Measurements from ENCODE around the gene ABHD10. TPM values are rescaled to one million over a fixed set of nuclear protein-coding genes. Genes with fewer than 3 reads are reported as not detected.

ABHD10 gene
- total RNA-seq, 6 donors from 2014 or later, result 3.2 to 26.4 (median 18.1) TPM

- H3K27ac ChIP-seq, result no peak overlapping the region
- no peaks in the 10 kb centered on the region for H3K4me1 ChIP-seq
- H3K9me3 ChIP-seq, result no peaks in the 10 kb centered on the region
- DNase-seq, result no peak
- ATAC-seq (ENCODE audit: low FRiP score in 2 of 2), result no peak
- TF ChIP-seq POLR2A (IDR thresholded peaks at IDR 0.05) (no peak), POLR2AphosphoS5 (IDR thresholded peaks at IDR 0.05) (no peak), EP300 (IDR thresholded peaks at IDR 0.05) (no peak)
- TF ChIP-seq, protein P1, sequence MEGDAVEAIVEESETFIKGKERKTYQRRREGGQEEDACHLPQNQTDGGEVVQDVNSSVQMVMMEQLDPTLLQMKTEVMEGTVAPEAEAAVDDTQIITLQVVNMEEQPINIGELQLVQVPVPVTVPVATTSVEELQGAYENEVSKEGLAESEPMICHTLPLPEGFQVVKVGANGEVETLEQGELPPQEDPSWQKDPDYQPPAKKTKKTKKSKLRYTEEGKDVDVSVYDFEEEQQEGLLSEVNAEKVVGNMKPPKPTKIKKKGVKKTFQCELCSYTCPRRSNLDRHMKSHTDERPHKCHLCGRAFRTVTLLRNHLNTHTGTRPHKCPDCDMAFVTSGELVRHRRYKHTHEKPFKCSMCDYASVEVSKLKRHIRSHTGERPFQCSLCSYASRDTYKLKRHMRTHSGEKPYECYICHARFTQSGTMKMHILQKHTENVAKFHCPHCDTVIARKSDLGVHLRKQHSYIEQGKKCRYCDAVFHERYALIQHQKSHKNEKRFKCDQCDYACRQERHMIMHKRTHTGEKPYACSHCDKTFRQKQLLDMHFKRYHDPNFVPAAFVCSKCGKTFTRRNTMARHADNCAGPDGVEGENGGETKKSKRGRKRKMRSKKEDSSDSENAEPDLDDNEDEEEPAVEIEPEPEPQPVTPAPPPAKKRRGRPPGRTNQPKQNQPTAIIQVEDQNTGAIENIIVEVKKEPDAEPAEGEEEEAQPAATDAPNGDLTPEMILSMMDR (IDR thresholded peaks at IDR 0.05), result no peak
- H3K36me3 ChIP-seq, result peaks cover 0 to 25% (median 0%) of the 10 kb centered on the region in 4 donors
- H3K4me3 ChIP-seq, result no peak overlapping the region
- H3K27me3 ChIP-seq, result no peaks in the 10 kb centered on the region
- 52 to 70% methylated on average over 1 of the region's 1 CpG for WGBS, 2 donors
Measured at GRCh38 chr3:111947231-111947630, 31.6 kb upstream of the ABHD10 start.

DNA sequence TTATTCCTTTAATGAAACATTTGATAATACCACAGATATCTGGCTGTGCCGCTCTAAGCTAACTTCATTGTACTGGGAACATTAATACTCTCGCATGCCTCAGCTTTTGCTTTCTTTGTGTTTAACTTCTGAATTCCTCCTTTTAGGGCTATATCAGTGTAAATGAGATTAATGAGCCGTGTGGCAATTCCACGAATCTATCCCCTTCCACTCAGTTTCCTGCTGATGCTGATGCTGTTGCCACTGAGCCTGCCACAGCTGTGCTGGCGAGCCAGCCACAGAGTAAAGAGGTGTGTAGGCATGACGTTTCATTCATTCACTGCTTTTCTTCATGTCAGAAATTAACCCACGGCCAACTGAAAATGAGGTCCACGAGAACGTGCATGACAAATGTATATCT, 30.0 kb upstream of the ABHD10 start:
- 89 to 90% methylated on average over 9 of the region's 9 CpGs for WGBS, 2 donors
- Histone ChIP-seq H3K27me3 (no peaks in the 10 kb centered on the region), H3K9me3 (no peaks in the 10 kb centered on the region), H3K4me1 (no peaks in the 10 kb centered on the region), H3K4me3 (no peak overlapping the region), H3K36me3 (peaks cover 0 to 21% (median 0%) of the 10 kb centered on the region in 4 donors), H3K27ac (no peak overlapping the region)
- DNase-seq (no peak), ATAC-seq (ENCODE audit: low FRiP score in 2 of 2) (no peak)
- no peak for TF ChIP-seq POLR2A (IDR thresholded peaks at IDR 0.05)
- no peak for TF ChIP-seq POLR2AphosphoS5 (IDR thresholded peaks at IDR 0.05)
- TF ChIP-seq, protein P1 (IDR thresholded peaks at IDR 0.05), result no peak
- no peak for TF ChIP-seq EP300 (IDR thresholded peaks at IDR 0.05)

DNA sequence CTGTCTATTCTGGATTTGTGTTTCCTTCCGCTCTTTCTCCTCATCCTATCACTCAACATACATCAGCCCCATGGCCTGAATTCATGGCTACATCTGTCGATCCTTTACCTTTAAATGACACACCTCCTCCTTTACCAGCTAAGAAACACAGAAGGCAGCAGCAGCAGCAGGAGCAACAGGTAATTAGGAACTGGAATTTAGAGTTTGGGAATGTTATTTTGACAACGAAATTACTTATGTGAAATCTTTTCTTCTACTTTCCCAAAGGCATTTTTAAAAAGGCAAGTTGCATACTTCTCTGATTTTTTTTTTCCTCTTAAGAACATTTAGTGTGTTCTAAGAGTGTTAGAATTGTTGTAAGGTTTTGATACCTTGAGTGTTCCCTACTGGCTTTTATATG, 29.1 kb upstream of the ABHD10 start:
- H3K36me3 ChIP-seq, result peaks cover 0 to 20% (median 0%) of the 10 kb centered on the region in 4 donors
- no peak overlapping the region for H3K4me3 ChIP-seq
- H3K4me1 ChIP-seq, result no peaks in the 10 kb centered on the region
- WGBS, 2 donors, result 79 to 82% methylated on average over 3 of the region's 3 CpGs
- no peak overlapping the region for H3K27ac ChIP-seq
- no peaks in the 10 kb centered on the region for H3K9me3 ChIP-seq
- TF ChIP-seq, protein P1 (IDR thresholded peaks at IDR 0.05), result no peak
- no peak for TF ChIP-seq POLR2AphosphoS5 (IDR thresholded peaks at IDR 0.05)
- no peak for TF ChIP-seq POLR2A (IDR thresholded peaks at IDR 0.05)
- TF ChIP-seq EP300 (IDR thresholded peaks at IDR 0.05), result no peak
- DNase-seq (no peak), ATAC-seq (ENCODE audit: low FRiP score in 2 of 2) (no peak)
- H3K27me3 ChIP-seq, result no peaks in the 10 kb centered on the region

- DNase-seq (no peak), ATAC-seq (ENCODE audit: low FRiP score in 2 of 2) (no peak)
- 97% methylated on average over 2 of the region's 2 CpGs for WGBS, 2 donors
- no peak overlapping the region for H3K4me3 ChIP-seq
- H3K27me3 ChIP-seq, result no peaks in the 10 kb centered on the region
- H3K9me3 ChIP-seq, result no peaks in the 10 kb centered on the region
- H3K27ac ChIP-seq, result no peak overlapping the region
- H3K36me3 ChIP-seq, result peaks cover 0 to 17% (median 0%) of the 10 kb centered on the region in 4 donors
- no peak for TF ChIP-seq POLR2A (IDR thresholded peaks at IDR 0.05)
- TF ChIP-seq, protein P1 (IDR thresholded peaks at IDR 0.05), result no peak
- TF ChIP-seq EP300 (IDR thresholded peaks at IDR 0.05), result no peak
- TF ChIP-seq POLR2AphosphoS5 (IDR thresholded peaks at IDR 0.05), result no peak
- H3K4me1 ChIP-seq, result no peaks in the 10 kb centered on the region
Measured at GRCh38 chr3:111951032-111951431, 27.8 kb upstream of the ABHD10 start.

- Histone ChIP-seq H3K9me3 (no peaks in the 10 kb centered on the region), H3K36me3 (peaks cover 0 to 17% (median 0%) of the 10 kb centered on the region in 4 donors), H3K27me3 (no peaks in the 10 kb centered on the region), H3K27ac (no peak overlapping the region), H3K4me1 (no peaks in the 10 kb centered on the region), H3K4me3 (no peak overlapping the region)
- DNase-seq, result no peak
- WGBS, 2 donors, result 95% methylated on average over 5 of the region's 5 CpGs
- TF ChIP-seq, protein P1 (IDR thresholded peaks at IDR 0.05), result no peak
- TF ChIP-seq EP300 (IDR thresholded peaks at IDR 0.05) (no peak), POLR2A (IDR thresholded peaks at IDR 0.05) (no peak), POLR2AphosphoS5 (IDR thresholded peaks at IDR 0.05) (no peak)
- no peak for ATAC-seq (ENCODE audit: low FRiP score in 2 of 2)
Measured at GRCh38 chr3:111952086-111952485, 26.7 kb upstream of the ABHD10 start.

Measured in upper lobe of left lung (tissue), 6 donors.